H1 (cell line): ENCODE measurements around the gene CCDC93. TPM values are rescaled to one million over a fixed set of nuclear protein-coding genes. Genes with fewer than 3 reads are reported as not detected.

Experiments
- CTCF ChIA-PET: fragments of 300-600 bp; sonication (Branson Sonifier 250); formaldehyde crosslinking; loops from one replicate; lab custom pipeline; 2021; ENCODE audit not compliant: partially characterized antibody; lab: Charles Lee
- POLR2A ChIA-PET: fragments of 300-600 bp; sonication (Branson Sonifier 250); formaldehyde crosslinking; loops from one replicate; lab custom pipeline; 2021; ENCODE audit warnings: inconsistent platforms; ENCODE audit not compliant: partially characterized antibody; lab: Charles Lee
- DNase-seq, 2 experiments: peaks; one replicate each; pipeline versions ENCODE4 v3.0.0 to v3.0.0-alpha.2; 2010 to 2022; ENCODE audit warnings: low spot score in 2 of 2, low read depth in 1 of 2, mixed read lengths in 1 of 2
- FAIRE-seq: peaks from 2 replicates; lab custom pipeline; 2011; peaks lifted over from hg19 to GRCh38; lab: Jason Lieb, UNC
- H2AFZ ChIP-seq: 2 replicates; pipeline ENCODE4 v1.8.1; 2012; ENCODE audit warnings: low read length, inconsistent platforms
- H2AK5ac ChIP-seq: 2 replicates; pipeline ENCODE4 v1.6.1; 2013; ENCODE audit warnings: low read depth, low read length
- H2BK120ac ChIP-seq: replicated peaks from 2 replicates; pipeline ENCODE3; 2013; ENCODE audit warnings: low read depth, low read length, inconsistent platforms
- H2BK12ac ChIP-seq: 2 replicates; pipeline ENCODE4 v1.6.1; 2013; ENCODE audit warnings: low read depth, low read length
- H2BK15ac ChIP-seq: 2 replicates; pipeline ENCODE4 v1.6.1; 2013; ENCODE audit warnings: low read length
- H2BK20ac ChIP-seq: 2 replicates; pipeline ENCODE4 v1.6.1; 2013; ENCODE audit warnings: low read length
- H2BK5ac ChIP-seq: 2 replicates; pipeline ENCODE4 v1.6.1; 2013; ENCODE audit warnings: low read depth, low read length
- H3K14ac ChIP-seq: 2 replicates; pipeline ENCODE4 v1.6.1; 2013; ENCODE audit warnings: inconsistent platforms; ENCODE audit not compliant: insufficient read length
- H3K18ac ChIP-seq: 2 replicates; pipeline ENCODE4 v1.6.1; 2013; ENCODE audit warnings: low read length; ENCODE audit errors: extremely low read depth
- H3K23ac ChIP-seq: 2 replicates; pipeline ENCODE4 v1.6.1; 2013; ENCODE audit warnings: inconsistent platforms; ENCODE audit not compliant: insufficient read length
- H3K23me2 ChIP-seq: 2 replicates; pipeline ENCODE4 v1.6.1; 2013; ENCODE audit warnings: low read depth, low read length
- H3K27ac ChIP-seq: 2 replicates; pipeline ENCODE4 v1.6.1; 2011; ENCODE audit warnings: low read depth, low read length, inconsistent platforms
- H3K27me3 ChIP-seq, 4 experiments: replicated peaks in 1 of 4; 1 replicate in 1 of 4; 2 replicates in 3 of 4; pipeline versions ENCODE4 v1.6.1 to v1.8.1; 2011 to 2013; ENCODE audit warnings: low read length in 3 of 4, mild to moderate bottlenecking in 3 of 4, inconsistent platforms in 2 of 4, mixed read lengths in 2 of 4, moderate library complexity in 1 of 4; ENCODE audit not compliant: control insufficient read depth in 3 of 4, insufficient read depth in 3 of 4; ENCODE audit errors: extremely low read depth in 1 of 4
- H3K36me3 ChIP-seq, 4 experiments: 2 replicates each; pipeline versions ENCODE4 v1.6.1 to v1.8.1; 2011 to 2013; ENCODE audit warnings: mild to moderate bottlenecking in 4 of 4, low read length in 3 of 4, moderate library complexity in 2 of 4, control low read depth in 1 of 4, inconsistent platforms in 1 of 4; ENCODE audit not compliant: insufficient read depth in 4 of 4, control insufficient read depth in 2 of 4
- H3K4ac ChIP-seq: replicated peaks from 2 replicates; pipeline ENCODE3; 2013; ENCODE audit warnings: low read length, low read depth, mixed read lengths, inconsistent platforms; ENCODE audit not compliant: insufficient read length
- H3K4me1 ChIP-seq, 4 experiments: replicated peaks in 1 of 4; 1 replicate in 1 of 4; 2 replicates in 3 of 4; pipeline versions ENCODE4 v1.6.1 to v1.8.1; 2011 to 2013; ENCODE audit warnings: low read length in 3 of 4, inconsistent platforms in 2 of 4, mixed read lengths in 1 of 4; ENCODE audit not compliant: insufficient read depth in 4 of 4, control insufficient read depth in 3 of 4
- H3K4me2 ChIP-seq, 2 experiments: 2 replicates each; pipeline versions ENCODE4 v1.6.1 to v1.8.1; 2011 to 2013; ENCODE audit warnings: low read depth in 2 of 2, low read length in 2 of 2, control low read depth in 1 of 2, inconsistent platforms in 1 of 2, mild to moderate bottlenecking in 1 of 2; ENCODE audit not compliant: insufficient read depth in 1 of 2
- H3K4me3 ChIP-seq, 4 experiments: fragments of 200-600, 300-600 bp in 1 of 4; sonication (generic), shearing (Covaris generic), sonication (Bioruptor Twin) in 1 of 4; 2 replicates each; pipeline versions ENCODE4 v1.5.1 to v1.8.1; 2011 to 2016; ENCODE audit warnings: low read length in 4 of 4, low read depth in 3 of 4, control low read depth in 2 of 4, inconsistent platforms in 2 of 4, mild to moderate bottlenecking in 2 of 4, mixed read lengths in 1 of 4, moderate library complexity in 1 of 4; ENCODE audit not compliant: insufficient read depth in 2 of 4; ENCODE audit errors: extremely low read depth in 1 of 4
- H3K56ac ChIP-seq: replicated peaks from 2 replicates; pipeline ENCODE3; 2013; ENCODE audit warnings: low read depth, mild to moderate bottlenecking, mixed read lengths, low read length, inconsistent platforms; ENCODE audit not compliant: insufficient read length
- H3K79me1 ChIP-seq: 2 replicates; pipeline ENCODE4 v1.6.1; 2013; ENCODE audit warnings: low read depth, low read length, control low read depth
- H3K79me2 ChIP-seq, 2 experiments: 2 replicates each; pipeline versions ENCODE4 v1.6.1 to v1.8.1; 2012 to 2013; ENCODE audit warnings: low read length in 2 of 2, mild to moderate bottlenecking in 2 of 2, inconsistent platforms in 1 of 2; ENCODE audit not compliant: insufficient read depth in 2 of 2, control insufficient read depth in 1 of 2
- H3K9ac ChIP-seq, 4 experiments: replicated peaks in 1 of 4; 1 replicate in 1 of 4; 2 replicates in 3 of 4; pipeline versions ENCODE4 v1.6.1 to v1.8.1; 2011 to 2013; ENCODE audit warnings: low read depth in 3 of 4, low read length in 3 of 4, control low read depth in 2 of 4, mild to moderate bottlenecking in 2 of 4, moderate library complexity in 2 of 4, inconsistent platforms in 1 of 4; ENCODE audit errors: extremely low read depth in 1 of 4
- H3K9me3 ChIP-seq, 2 experiments: 2 replicates each; pipeline versions ENCODE4 v1.6.1 to v1.8.1; 2012 to 2013; ENCODE audit warnings: mild to moderate bottlenecking in 2 of 2, moderate library complexity in 2 of 2, control low read depth in 1 of 2, inconsistent platforms in 1 of 2, low read depth in 1 of 2, low read length in 1 of 2, mixed read lengths in 1 of 2; ENCODE audit not compliant: insufficient read depth in 2 of 2
- H4K20me1 ChIP-seq, 2 experiments: replicated peaks in 1 of 2; 2 replicates each; pipeline versions ENCODE3 to v1.8.1; 2011 to 2013; ENCODE audit warnings: inconsistent platforms in 2 of 2, low read length in 2 of 2, mild to moderate bottlenecking in 1 of 2; ENCODE audit not compliant: insufficient read depth in 2 of 2, control insufficient read depth in 1 of 2
- H4K5ac ChIP-seq: 2 replicates; pipeline ENCODE4 v1.6.1; 2013; ENCODE audit warnings: low read length, low read depth, mixed read lengths, inconsistent platforms; ENCODE audit not compliant: insufficient read length
- H4K8ac ChIP-seq: 2 replicates; pipeline ENCODE4 v1.8.0; 2013; ENCODE audit warnings: mild to moderate bottlenecking, moderate library complexity, low read length, inconsistent platforms; ENCODE audit not compliant: insufficient read depth; ENCODE audit errors: extremely low read depth
- H4K91ac ChIP-seq: replicated peaks from 2 replicates; pipeline ENCODE3; 2013; ENCODE audit warnings: low read length, mixed read lengths, inconsistent platforms; ENCODE audit not compliant: insufficient read length
- BRCA1 ChIP-seq: IDR thresholded peaks from 2 replicates; pipeline ENCODE4 v1.6.1; 2012; ENCODE audit warnings: low read depth, low read length, improper control_type of control experiment
- CBX5 ChIP-seq: fragments of 300-800, 300-1000 bp; sonication (generic); IDR thresholded peaks from 2 replicates; pipeline ENCODE4 v1.7.1; 2016; ENCODE audit warnings: antibody characterized with exemption, low read length, low read depth
- CTCF ChIP-seq, 3 experiments: IDR thresholded peaks; 1 replicate in 2 of 3; 2 replicates in 1 of 3; pipeline versions ENCODE4 v1.5.1 to v1.6.1; 2011; ENCODE audit warnings: low read length in 3 of 3, mild to moderate bottlenecking in 3 of 3, inconsistent platforms in 2 of 3, low read depth in 1 of 3, moderate library complexity in 1 of 3; ENCODE audit not compliant: insufficient read depth in 1 of 3; ENCODE audit errors: control extremely low read depth in 1 of 3
- EZH2 ChIP-seq: fragments of 200-600 bp; sonication (generic); IDR thresholded peaks from 2 replicates; pipeline ENCODE4 v1.7.1; 2012; ENCODE audit warnings: low read depth, mild to moderate bottlenecking, moderate library complexity, low read length, inconsistent platforms; ENCODE audit not compliant: severe bottlenecking
- GABPA ChIP-seq: IDR thresholded peaks from 2 replicates; pipeline ENCODE4 v1.6.1; 2011; ENCODE audit warnings: mild to moderate bottlenecking, low read length, moderate library complexity, borderline replicate concordance; ENCODE audit not compliant: insufficient read depth
- POLR2A ChIP-seq, 2 experiments: IDR thresholded peaks; 1 replicate in 1 of 2; 2 replicates in 1 of 2; pipeline ENCODE4 v1.6.1; 2011; ENCODE audit warnings: low read depth in 2 of 2, low read length in 2 of 2, mild to moderate bottlenecking in 2 of 2; ENCODE audit errors: control extremely low read depth in 1 of 2
- RXRA ChIP-seq: IDR thresholded peaks from 2 replicates; pipeline ENCODE4 v1.6.1; 2011; ENCODE audit warnings: low read depth, mild to moderate bottlenecking, low read length, moderate library complexity; ENCODE audit not compliant: insufficient read depth
- SIRT6 ChIP-seq: IDR thresholded peaks from one replicate; pipeline ENCODE4 v1.7.1; 2012; ENCODE audit warnings: low read length, inconsistent platforms
- SIX5 ChIP-seq: IDR thresholded peaks from 2 replicates; pipeline ENCODE4 v1.6.1; 2011; ENCODE audit warnings: mild to moderate bottlenecking, low read depth, low read length
- WGBS, 2 experiments: shearing (Covaris generic) in 1 of 2; methylation state at CpG; one replicate each; pipeline versions ENCODE4 v1.1.6 to v1.1.7; 2013 to 2015; ENCODE audit warnings: low lambda C conversion rate in 2 of 2, mixed read lengths in 2 of 2, inconsistent platforms in 1 of 2, low coverage in 1 of 2, missing lambda C conversion rate in 1 of 2; ENCODE audit not compliant: insufficient replicate concordance in 2 of 2, insufficient coverage in 1 of 2, insufficient read length in 1 of 2; ENCODE audit errors: extremely low coverage in 1 of 2, missing lambda C conversion rate in 1 of 2; 5-methylcytosine and 5-hydroxymethylcytosine counted together
- polyA plus RNA-seq, 7 experiments: library from polyadenylated mRNA; depleted of rRNA in 3 of 7; stranded (reverse) in 5 of 7; unstranded in 2 of 7; fragments of >200 nt in 5 of 7; fragments of 200-250 nt in 2 of 7; gene quantifications; 1 replicate in 5 of 7; 2 replicates in 1 of 7; 4 replicates in 1 of 7; pipeline versions ENCODE4 v1.2.1 to v1.2.3, GENCODE V29; 2011 to 2013; ENCODE audit warnings: missing spikeins in 2 of 7, mixed read lengths in 2 of 7
- total RNA-seq: library from RNA; stranded (reverse); fragmentation: NEBNext Ultra II Directional; extraction: Animal tissue kit (Norgen Biotek cat#: 25700); gene quantifications from 2 replicates; pipeline ENCODE4 v1.2.1, GENCODE V29; 2021

CCDC93 gene
- total and polyA plus RNA-seq, 2 of the 8 experiments (the other 6 are each of a cell fraction or from before 2014, with no cell fraction given) = 5.5 to 18.0 TPM

- Histone ChIP-seq H3K18ac (no peak overlapping the region), H2BK5ac (no peak overlapping the region), H3K79me2 (no peaks in the 10 kb centered on the region), H2BK12ac (no peak overlapping the region), H2BK20ac (no peak overlapping the region), H3K79me1 (no peaks in the 10 kb centered on the region), H3K4me2 (no peak overlapping the region), H3K4ac (no peak overlapping the region), H3K4me1 (no peaks in the 10 kb centered on the region; a peak in 1 of 7 replicates), H2AK5ac (no peak overlapping the region), H4K20me1 (no peaks in the 10 kb centered on the region), H2AFZ (no peak overlapping the region), H4K91ac (no peak overlapping the region), H3K23me2 (no peaks in the 10 kb centered on the region), H3K4me3 (no peak overlapping the region), H4K5ac (no peak overlapping the region), H3K36me3 (peaks cover 0 to 17% (median 5%) of the 10 kb centered on the region in 4 experiments; a peak in 4 of 8 replicates), H3K9me3 (no peaks in the 10 kb centered on the region), H3K14ac (no peak overlapping the region), H3K27ac (no peak overlapping the region), H3K56ac (no peak overlapping the region), H2BK120ac (no peak overlapping the region), H4K8ac (no peak overlapping the region), H3K27me3 (no peaks in the 10 kb centered on the region), H3K23ac (no peak overlapping the region), H2BK15ac (no peak overlapping the region), H3K9ac (no peak overlapping the region)
- CTCF ChIA-PET = interaction anchor here (1.3 to 2.5 kb wide), 4 partner anchors 17 to 29 kb away, joined by 3 to 9 read pairs (median 6); no protein-coding TSS in a partner anchor
- FAIRE-seq (no peak), DNase-seq (no peak)
- 86% methylated on average over 9 of the region's 9 CpGs; no CpG with 5 or more reads in 1 of the 2 experiments for WGBS, 2 experiments
- POLR2A ChIA-PET = interaction anchor here (0.9 to 1.2 kb wide), 2 partner anchors 22 to 23 kb away, joined by 3 read pairs; no protein-coding TSS in a partner anchor
- no peak for TF ChIP-seq CTCF (IDR thresholded peaks at IDR 0.05; ENCODE audit: control extremely low read depth in 1 of 3, insufficient read depth in 1 of 3, low read depth in 1 of 3, low read length in 3 of 3)
- TF ChIP-seq POLR2A (IDR thresholded peaks at IDR 0.05; ENCODE audit: control extremely low read depth in 1 of 2, low read depth in 2 of 2, low read length in 2 of 2) = no peak
- no peak for TF ChIP-seq CBX5
- TF ChIP-seq SIRT6 = no peak
- TF ChIP-seq RXRA = no peak
- TF ChIP-seq EZH2 = no peak
- TF ChIP-seq BRCA1 = no peak
- no peak for TF ChIP-seq SIX5
- no peak for TF ChIP-seq GABPA
Measured at GRCh38 chr2:117973498-117974082, 40.3 kb downstream of the CCDC93 start.
